ENCODE data around the gene TKT.
A peak's percentile ranks its signal among the peaks of the same experiment; 100 is the strongest.

- TF ChIP-seq CTCF (IDR thresholded peaks at IDR 0.05; ENCODE audit: insufficient read depth, low read length) (no peak), REST (IDR thresholded peaks at IDR 0.05; ENCODE audit: insufficient replicate concordance, low read depth) (no peak), POLR2AphosphoS5 (IDR thresholded peaks at IDR 0.05; ENCODE audit: low read depth) (peak; percentile 39; the same call in 1 of the 2 replicates)
Observed at GRCh38 chr3:53227993-53228885, 27.6 kb downstream of the TKT start.

Measured in HL-60 (cell line).